ENCODE data around the gene ATG14.

Gene ATG14

DNA sequence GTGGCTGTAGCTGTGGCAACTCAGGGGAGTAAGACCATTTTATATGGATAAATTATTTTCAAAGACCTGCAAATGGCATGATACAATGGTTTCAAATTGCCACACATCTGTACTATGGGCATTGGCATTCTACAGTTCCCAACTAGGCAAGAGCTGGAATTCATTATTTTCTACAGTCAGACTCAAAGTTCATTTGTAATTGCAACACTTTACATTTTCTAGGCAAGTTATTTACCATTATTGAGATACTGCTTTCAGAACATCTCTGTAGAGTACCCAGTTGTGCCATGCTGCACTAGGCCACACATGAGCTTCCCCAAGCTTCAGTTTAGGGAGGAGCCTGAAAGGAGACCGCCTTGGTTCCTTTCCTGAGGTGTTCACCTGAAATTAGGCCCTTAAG lies 8.0 kb upstream of the ATG14 start:
- no peaks in the 10 kb centered on the region for H3K4me1 ChIP-seq (ENCODE audit: insufficient read depth, insufficient read length)
- DNase-seq (ENCODE audit: low read depth, low spot score): no peak
- TF ChIP-seq SUZ12 (IDR thresholded peaks at IDR 0.05; ENCODE audit: extremely low read depth, insufficient read depth, insufficient read length): no peak
- no peak for TF ChIP-seq ZNF274 (IDR thresholded peaks at IDR 0.05; ENCODE audit: low read depth, low read length)
- no peak for TF ChIP-seq YY1 (IDR thresholded peaks at IDR 0.05; ENCODE audit: insufficient read depth, insufficient read length)

DNA sequence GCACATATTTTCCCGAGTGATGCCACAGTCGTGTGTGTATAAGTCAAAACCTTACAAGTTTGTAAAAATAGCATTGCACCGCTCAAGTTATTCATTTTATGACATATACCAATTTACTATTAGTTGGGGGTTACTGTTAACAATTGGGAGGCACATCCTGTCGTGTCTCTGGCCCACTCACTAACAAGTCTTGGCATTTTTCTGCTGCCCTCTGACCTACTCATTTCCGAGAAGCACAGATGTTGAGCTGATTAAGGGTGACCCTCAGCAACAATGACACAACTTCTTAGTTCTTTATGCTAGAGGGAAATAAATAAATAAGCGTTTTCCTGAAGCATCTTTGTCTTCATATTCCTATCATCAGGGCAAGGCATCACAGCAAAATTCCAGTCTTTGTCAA lies 6.8 kb upstream of the ATG14 start:
- Histone ChIP-seq H3K9ac (ENCODE audit: insufficient read length, low read depth) (no peak overlapping the region), H3K4me1 (ENCODE audit: insufficient read depth, insufficient read length) (no peaks in the 10 kb centered on the region), H3K9me3 (ENCODE audit: insufficient read depth, low read length) (no peaks in the 10 kb centered on the region), H3K4me3 (ENCODE audit: insufficient read length, low read depth) (no peak overlapping the region), H3K36me3 (ENCODE audit: insufficient read depth, insufficient read length, low read length) (no peaks in the 10 kb centered on the region), H3K27me3 (ENCODE audit: insufficient read depth, insufficient read length) (no peaks in the 10 kb centered on the region)
- TF ChIP-seq SUZ12 (IDR thresholded peaks at IDR 0.05; ENCODE audit: extremely low read depth, insufficient read depth, insufficient read length): no peak
- no peak for TF ChIP-seq ZNF274 (IDR thresholded peaks at IDR 0.05; ENCODE audit: low read depth, low read length)
- TF ChIP-seq YY1 (IDR thresholded peaks at IDR 0.05; ENCODE audit: insufficient read depth, insufficient read length): no peak
- no peak for DNase-seq (ENCODE audit: low read depth, low spot score)

More for the DNA sequence above, 8.0 kb upstream of the ATG14 start:
- no peak overlapping the region for H3K9ac ChIP-seq (ENCODE audit: insufficient read length, low read depth)
- no peaks in the 10 kb centered on the region for H3K36me3 ChIP-seq (ENCODE audit: insufficient read depth, insufficient read length, low read length)
- H3K27me3 ChIP-seq (ENCODE audit: insufficient read depth, insufficient read length): no peaks in the 10 kb centered on the region
- no peak overlapping the region for H3K4me3 ChIP-seq (ENCODE audit: insufficient read length, low read depth)
- H3K9me3 ChIP-seq (ENCODE audit: insufficient read depth, low read length): no peaks in the 10 kb centered on the region

DNA sequence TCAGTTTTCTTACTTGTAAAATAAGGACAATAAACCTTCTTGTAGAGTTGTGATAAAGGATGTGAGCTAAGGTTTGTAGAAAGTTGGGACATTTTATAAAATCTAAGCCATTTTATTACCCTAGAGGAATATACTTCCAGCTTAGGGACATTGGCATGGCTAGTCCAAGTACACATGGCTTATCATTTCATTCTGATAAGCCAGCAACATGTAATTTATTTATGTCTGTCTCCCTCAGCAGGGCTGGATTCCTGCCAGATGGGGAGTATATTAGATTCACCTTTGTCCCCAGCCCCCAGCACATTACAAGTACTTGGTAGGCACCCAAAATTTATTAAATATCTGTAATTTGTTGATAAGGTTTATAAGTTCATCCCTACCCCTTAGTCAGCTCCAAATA lies 6.3 kb upstream of the ATG14 start:
- Histone ChIP-seq H3K9ac (ENCODE audit: insufficient read length, low read depth) (no peak overlapping the region), H3K36me3 (ENCODE audit: insufficient read depth, insufficient read length, low read length) (no peaks in the 10 kb centered on the region), H3K9me3 (ENCODE audit: insufficient read depth, low read length) (no peaks in the 10 kb centered on the region), H3K27me3 (ENCODE audit: insufficient read depth, insufficient read length) (no peaks in the 10 kb centered on the region), H3K4me1 (ENCODE audit: insufficient read depth, insufficient read length) (no peaks in the 10 kb centered on the region), H3K4me3 (ENCODE audit: insufficient read length, low read depth) (no peak overlapping the region)
- TF ChIP-seq SUZ12 (IDR thresholded peaks at IDR 0.05; ENCODE audit: extremely low read depth, insufficient read depth, insufficient read length) (no peak), ZNF274 (IDR thresholded peaks at IDR 0.05; ENCODE audit: low read depth, low read length) (no peak), YY1 (IDR thresholded peaks at IDR 0.05; ENCODE audit: insufficient read depth, insufficient read length) (no peak)
- no peak for DNase-seq (ENCODE audit: low read depth, low spot score)

DNA sequence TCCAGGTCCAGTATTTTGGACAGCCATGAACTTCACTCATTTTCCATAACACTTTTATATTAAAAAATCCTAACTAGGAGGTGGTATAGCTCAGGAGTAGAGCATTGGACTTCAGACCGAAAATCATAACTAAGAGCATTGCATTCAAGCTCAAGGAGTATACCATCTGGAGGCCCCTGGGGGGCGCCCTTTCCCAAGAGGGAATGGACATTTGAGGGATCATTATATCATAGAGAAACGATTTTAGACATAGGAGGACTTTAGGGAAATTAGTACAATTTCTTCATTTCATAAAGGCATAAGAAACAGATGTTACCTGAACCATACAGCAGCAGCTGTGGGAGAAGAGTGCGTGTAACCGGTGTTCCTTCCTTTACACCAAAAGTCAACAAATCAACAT lies 5.2 kb upstream of the ATG14 start:
- Histone ChIP-seq H3K36me3 (ENCODE audit: insufficient read depth, insufficient read length, low read length) (no peaks in the 10 kb centered on the region), H3K9me3 (ENCODE audit: insufficient read depth, low read length) (no peaks in the 10 kb centered on the region), H3K4me1 (ENCODE audit: insufficient read depth, insufficient read length) (no peaks in the 10 kb centered on the region), H3K27me3 (ENCODE audit: insufficient read depth, insufficient read length) (no peaks in the 10 kb centered on the region), H3K9ac (ENCODE audit: insufficient read length, low read depth) (no peak overlapping the region), H3K4me3 (ENCODE audit: insufficient read length, low read depth) (no peak overlapping the region)
- DNase-seq (ENCODE audit: low read depth, low spot score): no peak
- TF ChIP-seq ZNF274 (IDR thresholded peaks at IDR 0.05; ENCODE audit: low read depth, low read length): no peak
- no peak for TF ChIP-seq SUZ12 (IDR thresholded peaks at IDR 0.05; ENCODE audit: extremely low read depth, insufficient read depth, insufficient read length)
- TF ChIP-seq YY1 (IDR thresholded peaks at IDR 0.05; ENCODE audit: insufficient read depth, insufficient read length): no peak

DNA sequence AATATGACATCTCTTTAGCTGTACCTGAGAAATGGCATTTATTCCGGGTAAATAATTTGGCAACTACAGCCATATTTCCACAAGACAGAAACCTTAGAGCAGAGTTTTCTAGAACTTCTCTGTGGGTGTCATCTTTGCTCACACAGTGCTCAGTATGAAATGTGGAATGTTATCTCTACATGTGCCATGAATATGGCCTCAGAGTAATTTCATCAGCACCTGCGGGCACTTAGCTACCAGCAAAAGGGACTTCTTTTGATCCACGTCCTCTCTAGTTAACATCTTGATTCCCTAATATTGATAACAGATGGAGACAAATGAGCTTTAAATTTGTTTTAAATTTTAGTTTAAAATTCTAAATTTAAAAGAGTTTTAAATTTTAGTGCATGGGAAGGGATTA lies 2.9 kb upstream of the ATG14 start:
- no peak overlapping the region for H3K4me3 ChIP-seq (ENCODE audit: insufficient read length, low read depth)
- no peaks in the 10 kb centered on the region for H3K4me1 ChIP-seq (ENCODE audit: insufficient read depth, insufficient read length)
- TF ChIP-seq SUZ12 (IDR thresholded peaks at IDR 0.05; ENCODE audit: extremely low read depth, insufficient read depth, insufficient read length): no peak
- no peak for TF ChIP-seq YY1 (IDR thresholded peaks at IDR 0.05; ENCODE audit: insufficient read depth, insufficient read length)
- TF ChIP-seq ZNF274 (IDR thresholded peaks at IDR 0.05; ENCODE audit: low read depth, low read length): no peak
- DNase-seq (ENCODE audit: low read depth, low spot score): no peak
- no peaks in the 10 kb centered on the region for H3K27me3 ChIP-seq (ENCODE audit: insufficient read depth, insufficient read length)
- no peaks in the 10 kb centered on the region for H3K36me3 ChIP-seq (ENCODE audit: insufficient read depth, insufficient read length, low read length)
- no peak overlapping the region for H3K9ac ChIP-seq (ENCODE audit: insufficient read length, low read depth)
- no peaks in the 10 kb centered on the region for H3K9me3 ChIP-seq (ENCODE audit: insufficient read depth, low read length)

DNA sequence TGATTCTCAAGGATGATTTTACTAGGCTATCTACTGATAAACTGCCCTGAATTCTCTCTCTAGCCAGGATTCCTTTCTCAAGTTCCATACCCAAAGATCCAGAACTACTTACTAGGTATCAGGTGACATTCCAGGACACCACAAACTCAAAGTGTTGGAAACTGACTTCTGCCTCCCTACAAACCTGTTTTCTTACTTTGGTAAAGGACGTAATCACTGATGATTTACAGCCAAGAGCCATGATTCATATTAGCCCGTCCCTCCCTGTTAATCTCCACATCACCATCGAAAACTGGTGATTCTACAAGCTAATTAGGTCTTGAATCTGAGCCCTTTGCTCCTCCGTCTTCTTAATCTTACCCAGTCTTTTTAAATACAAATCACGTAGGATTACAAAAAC lies 1.0 kb upstream of the ATG14 start:
- Histone ChIP-seq H3K9me3 (ENCODE audit: insufficient read depth, low read length) (no peaks in the 10 kb centered on the region), H3K27me3 (ENCODE audit: insufficient read depth, insufficient read length) (no peaks in the 10 kb centered on the region), H3K36me3 (ENCODE audit: insufficient read depth, insufficient read length, low read length) (peaks cover 6% of the 10 kb centered on the region), H3K9ac (ENCODE audit: insufficient read length, low read depth) (no peak overlapping the region), H3K4me1 (ENCODE audit: insufficient read depth, insufficient read length) (no peaks in the 10 kb centered on the region), H3K4me3 (ENCODE audit: insufficient read length, low read depth) (no peak overlapping the region)
- TF ChIP-seq ZNF274 (IDR thresholded peaks at IDR 0.05; ENCODE audit: low read depth, low read length) (no peak), YY1 (IDR thresholded peaks at IDR 0.05; ENCODE audit: insufficient read depth, insufficient read length) (no peak), SUZ12 (IDR thresholded peaks at IDR 0.05; ENCODE audit: extremely low read depth, insufficient read depth, insufficient read length) (no peak)
- DNase-seq (ENCODE audit: low read depth, low spot score): no peak

DNA sequence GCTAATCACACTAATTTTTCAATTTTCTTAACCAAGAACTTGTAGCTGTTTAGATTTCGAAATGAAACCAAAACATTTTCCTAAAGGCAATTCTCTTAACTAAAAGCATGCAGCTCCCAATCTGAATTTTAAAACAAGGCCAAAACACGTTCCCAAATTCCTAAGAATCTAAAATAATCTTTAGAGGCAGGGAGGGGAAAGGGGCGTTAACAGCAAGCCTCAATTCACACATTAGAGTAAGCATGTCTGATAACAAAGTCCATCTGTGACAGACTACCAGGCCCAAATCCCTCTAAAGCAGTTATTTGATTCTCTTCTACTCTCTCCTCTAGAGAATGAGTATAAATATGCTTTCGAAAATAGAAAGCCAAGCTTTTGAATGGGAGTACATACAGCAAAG lies 754 bp downstream of the ATG14 start:
- TF ChIP-seq ZNF274 (IDR thresholded peaks at IDR 0.05; ENCODE audit: low read depth, low read length) (no peak), YY1 (IDR thresholded peaks at IDR 0.05; ENCODE audit: insufficient read depth, insufficient read length) (no peak), SUZ12 (IDR thresholded peaks at IDR 0.05; ENCODE audit: extremely low read depth, insufficient read depth, insufficient read length) (no peak)
- Histone ChIP-seq H3K4me3 (ENCODE audit: insufficient read length, low read depth) (peak overlapping the region; percentile 88), H3K4me1 (ENCODE audit: insufficient read depth, insufficient read length) (no peaks in the 10 kb centered on the region), H3K27me3 (ENCODE audit: insufficient read depth, insufficient read length) (no peaks in the 10 kb centered on the region), H3K9me3 (ENCODE audit: insufficient read depth, low read length) (no peaks in the 10 kb centered on the region), H3K9ac (ENCODE audit: insufficient read length, low read depth) (peak overlapping the region; percentile 84), H3K36me3 (ENCODE audit: insufficient read depth, insufficient read length, low read length) (peaks cover 7% of the 10 kb centered on the region)
- DNase-seq (ENCODE audit: low read depth, low spot score): no peak

Measured in NT2/D1 (cell line).